ENCODE results near the gene LAMTOR2. TPM values are rescaled to one million over a fixed set of nuclear protein-coding genes. Genes with fewer than 3 reads are reported as not detected.
A peak's percentile ranks its signal among the peaks of the same experiment; 100 is the strongest.

Gene LAMTOR2
- total RNA-seq, 1 experiment from 2014 or later = 49.4 TPM

DNA sequence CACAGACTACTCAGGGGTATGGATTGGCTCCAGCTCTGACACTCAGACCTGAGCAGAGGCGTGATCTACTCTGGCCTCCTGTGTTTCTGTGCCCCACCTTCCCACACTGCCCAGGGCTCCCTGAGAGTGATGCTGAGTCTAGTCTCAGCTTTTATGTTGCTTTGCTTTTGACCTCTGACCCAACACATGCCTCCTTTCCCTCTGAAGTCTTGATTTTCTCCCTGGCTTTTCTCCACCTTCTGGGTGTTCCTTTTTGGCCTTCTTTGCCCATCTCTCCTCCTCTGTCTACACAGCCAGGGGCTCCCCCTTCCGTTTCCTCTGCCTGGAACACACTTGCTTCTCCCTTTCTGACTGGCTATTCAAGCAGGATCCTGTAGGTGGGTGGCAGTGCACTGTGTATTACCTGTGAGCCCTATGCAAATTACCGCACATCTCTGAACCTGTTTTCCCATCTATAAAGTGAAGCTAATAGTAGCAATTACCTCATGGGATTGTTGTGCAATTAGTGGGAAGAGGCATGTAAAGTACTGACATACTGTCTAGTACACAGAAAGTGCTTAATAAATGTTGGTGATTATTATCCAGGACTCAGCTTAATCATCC, 41.4 kb downstream of the LAMTOR2 start:
- intact Hi-C loops (cut with micrococcal nuclease; ENCODE audit: unreplicated experiment) = loop anchor here (1.0 to 2.0 kb wide), 2 partner anchors 34 to 129 kb away; no protein-coding TSS in a partner anchor
- Mint-ChIP-seq H3K9me3 (ENCODE audit: unreplicated experiment) (no peaks in the 10 kb centered on the region), H3K4me1 (ENCODE audit: low read depth, unreplicated experiment) (peaks cover 28% of the 10 kb centered on the region), H3K27me3 (ENCODE audit: insufficient read depth, unreplicated experiment) (no peaks in the 10 kb centered on the region), H3K36me3 (ENCODE audit: insufficient read depth, unreplicated experiment) (peaks cover 8% of the 10 kb centered on the region), H3K27ac (ENCODE audit: unreplicated experiment) (peak overlapping the region; percentile 96), H3K4me3 (ENCODE audit: unreplicated experiment) (no peak overlapping the region)
- no peak for TF ChIP-seq CTCF (IDR thresholded peaks at IDR 0.05; ENCODE audit: insufficient read depth in 1 of 2, low read depth in 1 of 2, low read length in 1 of 2, severe bottlenecking in 1 of 2, unreplicated experiment in 1 of 2)
- DNase-seq = no peak
- BruUV-seq (replicated peaks) = no TSS peak
- peaks cover 27% of the 10 kb centered on the region for H3K4me1 ChIP-seq
- POLR2A ChIA-PET = interaction anchor here (1.4 kb wide), 1 partner anchor 34 kb away, joined by 4 read pairs; no protein-coding TSS in a partner anchor
- no peaks in the 10 kb centered on the region for H3K9me3 ChIP-seq
- no peaks in the 10 kb centered on the region for H3K27me3 ChIP-seq (replicated peaks; ENCODE audit: control insufficient read depth, insufficient read depth, low read length)
- H3K4me3 ChIP-seq (ENCODE audit: low read depth, low read length) = no peak overlapping the region
- CTCF ChIA-PET = interaction anchor here (0.7 to 10.1 kb wide), 8 partner anchors 19 to 130 kb away, joined by 3 to 115 read pairs (median 4); partner anchors contain the start of gene LMNA
- no peaks in the 10 kb centered on the region; the same call in 1 of the 2 replicates for H3K36me3 ChIP-seq (ENCODE audit: control insufficient read depth, insufficient read depth, low read length)

DNA sequence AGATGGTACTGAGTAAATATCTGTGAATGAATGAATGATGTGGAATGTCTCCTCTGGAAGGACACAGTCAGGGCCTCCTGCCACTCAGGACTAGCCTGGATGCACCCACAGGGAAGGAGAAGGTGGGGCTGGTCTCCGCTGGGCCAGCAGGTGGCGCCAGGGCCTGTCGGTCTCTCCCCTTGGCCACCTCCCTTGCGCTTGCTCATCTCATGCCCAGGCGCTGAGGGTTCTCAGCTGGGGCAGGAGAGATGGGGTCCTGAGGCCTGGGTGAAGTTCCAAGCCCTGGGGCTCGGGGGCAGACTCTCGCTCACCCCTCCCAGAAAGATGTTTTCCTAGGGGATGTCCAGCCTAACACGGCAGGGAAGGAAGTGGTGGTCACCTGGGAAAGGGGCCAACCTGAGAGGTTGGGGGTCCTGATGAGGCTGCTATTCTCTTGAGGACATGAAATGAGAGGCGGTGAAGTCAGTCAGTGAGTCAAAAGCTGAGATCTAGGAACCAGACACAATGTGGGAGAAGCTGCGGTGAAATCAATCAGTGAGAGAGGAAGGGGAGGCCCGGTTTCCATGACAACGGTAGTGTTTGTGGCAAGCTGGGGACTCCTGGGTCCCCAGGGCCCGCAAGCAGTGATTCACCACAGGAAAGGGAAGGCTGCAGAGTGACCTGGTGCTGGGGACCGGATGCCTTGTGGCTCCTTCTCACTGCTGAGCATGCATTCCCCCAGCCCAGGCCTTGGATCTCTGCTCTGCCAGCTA, 42.2 kb downstream of the LAMTOR2 start:
- BruUV-seq (replicated peaks) = no TSS peak
- peak; percentile 90 to 92 for DNase-seq
- H3K27me3 Mint-ChIP-seq (ENCODE audit: insufficient read depth, unreplicated experiment) = no peaks in the 10 kb centered on the region
- Histone ChIP-seq H3K27me3 (replicated peaks; ENCODE audit: control insufficient read depth, insufficient read depth, low read length) (no peaks in the 10 kb centered on the region), H3K4me3 (ENCODE audit: low read depth, low read length) (no peak overlapping the region), H3K36me3 (ENCODE audit: control insufficient read depth, insufficient read depth, low read length) (no peaks in the 10 kb centered on the region; the same call in 1 of the 2 replicates), H3K4me1 (peaks cover 27% of the 10 kb centered on the region), H3K9me3 (no peaks in the 10 kb centered on the region)
- H3K9me3 Mint-ChIP-seq (ENCODE audit: unreplicated experiment) = no peaks in the 10 kb centered on the region
- peaks cover 35% of the 10 kb centered on the region for H3K4me1 Mint-ChIP-seq (ENCODE audit: low read depth, unreplicated experiment)
- TF ChIP-seq CTCF (IDR thresholded peaks at IDR 0.05; ENCODE audit: insufficient read depth in 1 of 2, low read depth in 1 of 2, low read length in 1 of 2, severe bottlenecking in 1 of 2, unreplicated experiment in 1 of 2) = peak; percentile 91 to 96
- ChIA-PET CTCF (interaction anchor here (0.6 to 10.1 kb wide), 9 partner anchors 14 to 137 kb away, joined by 3 to 115 read pairs (median 4); partner anchors contain the start of genes LMNA and MEX3A), POLR2A (interaction anchor here (1.4 kb wide), 1 partner anchor 33 kb away, joined by 4 read pairs; no protein-coding TSS in a partner anchor)
- H3K36me3 Mint-ChIP-seq (ENCODE audit: insufficient read depth, unreplicated experiment) = peaks cover 7% of the 10 kb centered on the region
- no peak overlapping the region for H3K4me3 Mint-ChIP-seq (ENCODE audit: unreplicated experiment)
- H3K27ac Mint-ChIP-seq (ENCODE audit: unreplicated experiment) = peak overlapping the region; percentile 96
- intact Hi-C loops (cut with micrococcal nuclease; ENCODE audit: unreplicated experiment) = loop anchor here (1.0 to 2.0 kb wide), 2 partner anchors 33 to 128 kb away; no protein-coding TSS in a partner anchor

DNA sequence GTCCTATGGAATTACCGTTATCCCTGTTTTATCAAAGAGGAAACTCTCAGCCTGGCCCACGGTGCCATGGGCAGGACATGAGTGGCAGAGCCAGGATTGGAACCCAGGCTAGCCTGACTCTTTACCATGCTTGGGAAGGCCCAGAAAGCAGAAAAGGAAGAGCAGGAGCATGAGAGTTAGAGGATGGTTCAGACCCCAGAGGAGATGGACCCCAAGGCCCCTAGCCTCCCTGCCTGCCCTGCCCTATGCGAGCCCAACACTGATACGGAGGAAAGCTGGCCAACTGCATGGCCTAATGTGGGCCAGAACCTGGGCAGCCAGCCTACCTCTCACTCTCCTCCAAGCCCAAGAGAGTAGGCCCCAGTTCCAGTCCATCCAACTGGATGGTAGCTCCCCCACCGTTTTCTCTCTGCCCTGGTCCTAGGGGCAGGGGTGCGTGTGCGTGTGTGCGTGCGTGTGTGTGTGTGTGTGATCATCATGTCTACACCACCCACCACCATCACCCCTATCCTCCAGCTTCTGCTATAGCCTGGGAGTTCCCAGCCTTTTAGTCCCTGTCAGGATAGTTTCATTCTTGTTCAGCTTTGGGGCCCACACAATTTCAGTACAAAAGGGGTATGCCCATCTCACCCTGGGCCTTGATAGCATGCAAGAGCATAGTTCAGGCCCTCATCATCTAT, 43.1 kb downstream of the LAMTOR2 start:
- H3K9me3 Mint-ChIP-seq (ENCODE audit: unreplicated experiment) = no peaks in the 10 kb centered on the region
- peak overlapping the region; percentile 96 for H3K27ac Mint-ChIP-seq (ENCODE audit: unreplicated experiment)
- no TSS peak for BruUV-seq (replicated peaks)

More for the DNA sequence above, 43.1 kb downstream of the LAMTOR2 start:
- Histone ChIP-seq H3K36me3 (ENCODE audit: control insufficient read depth, insufficient read depth, low read length) (no peaks in the 10 kb centered on the region; the same call in 1 of the 2 replicates), H3K9me3 (no peaks in the 10 kb centered on the region), H3K4me3 (ENCODE audit: low read depth, low read length) (no peak overlapping the region), H3K4me1 (peaks cover 27% of the 10 kb centered on the region), H3K27me3 (replicated peaks; ENCODE audit: control insufficient read depth, insufficient read depth, low read length) (no peaks in the 10 kb centered on the region)
- intact Hi-C loops (cut with micrococcal nuclease; ENCODE audit: unreplicated experiment) = loop anchor here (2.0 kb wide), 1 partner anchor 127 kb away; no protein-coding TSS in a partner anchor
- ChIA-PET CTCF (interaction anchor here (1.4 to 10.1 kb wide), 3 partner anchors 20 to 33 kb away, joined by 3 to 115 read pairs (median 31); no protein-coding TSS in a partner anchor), POLR2A (no interaction called here)
- Mint-ChIP-seq H3K4me1 (ENCODE audit: low read depth, unreplicated experiment) (peaks cover 38% of the 10 kb centered on the region), H3K36me3 (ENCODE audit: insufficient read depth, unreplicated experiment) (peaks cover 7% of the 10 kb centered on the region), H3K27me3 (ENCODE audit: insufficient read depth, unreplicated experiment) (no peaks in the 10 kb centered on the region), H3K4me3 (ENCODE audit: unreplicated experiment) (no peak overlapping the region)
- TF ChIP-seq CTCF (IDR thresholded peaks at IDR 0.05; ENCODE audit: insufficient read depth in 1 of 2, low read depth in 1 of 2, low read length in 1 of 2, severe bottlenecking in 1 of 2, unreplicated experiment in 1 of 2) = no peak
- DNase-seq = no peak

All from Caco-2 (cell line).